ENCODE measurements around the gene LAMC3. TPM values are rescaled to one million over a fixed set of nuclear protein-coding genes. Genes with fewer than 3 reads are reported as not detected.

The LAMC3 gene
- under 1 TPM in 1 of 2 donors, not detected in 1; 0.29 TPM for total RNA-seq
- long read RNA-seq, donor 1: 0 reads
- long read RNA-seq, donor 2: 0 reads

GRCh38 chr9:131008909-131009618, at the start of gene LAMC3:
LAMC3 (plus strand) TSS chr9:131009174; CDS start chr9:131009215, 41 bp downstream.
- intact Hi-C loops (cut with DNase I): no loop called here
- DNase-seq (ENCODE audit: low spot score): no peak

DNA sequence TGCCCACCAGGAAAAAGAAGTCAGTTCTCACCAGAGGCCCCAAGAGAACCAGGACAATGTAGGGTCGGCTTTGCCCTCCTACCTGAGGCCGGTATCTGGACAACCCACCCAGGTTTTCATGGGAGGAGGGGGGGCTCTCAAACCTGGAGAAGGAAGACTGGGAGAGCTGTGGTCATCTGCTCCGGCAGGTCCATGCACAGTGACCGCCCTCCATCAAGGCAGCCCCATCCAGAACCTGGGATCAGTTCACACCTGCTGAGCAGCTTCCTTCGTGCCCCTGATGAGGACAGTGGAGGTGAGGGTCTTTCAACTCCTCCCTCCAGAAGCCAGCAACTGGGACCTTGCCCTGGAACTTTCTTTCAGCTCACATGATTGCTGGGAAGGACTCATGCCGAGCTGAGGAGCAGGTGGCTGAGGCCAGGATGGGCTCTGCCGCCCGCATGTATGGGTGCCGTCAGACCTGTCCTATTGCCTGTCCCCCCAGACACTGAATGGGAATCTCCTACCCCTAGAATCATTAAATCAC, 49.1 kb upstream of the LAMC3 start:
- intact Hi-C loops (cut with DNase I): no loop called here
- no peak for DNase-seq (ENCODE audit: low spot score)

GRCh38 chr9:130960522-130961378, 48.2 kb upstream of the LAMC3 start:
- DNase-seq (ENCODE audit: low spot score): no peak
- intact Hi-C loops (cut with DNase I): no loop called here

GRCh38 chr9:130961511-130962300, 47.3 kb upstream of the LAMC3 start:
- intact Hi-C loops (cut with DNase I): no loop called here

GRCh38 chr9:130962418-130963316, 46.3 kb upstream of the LAMC3 start:
- DNase-seq (ENCODE audit: low spot score): peak; percentile 93
- intact Hi-C loops (cut with DNase I): no loop called here

More at GRCh38 chr9:130961511-130962300, 47.3 kb upstream of the LAMC3 start:
- DNase-seq (ENCODE audit: low spot score): no peak

GRCh38 chr9:130963337-130963908, 45.6 kb upstream of the LAMC3 start:
- DNase-seq (ENCODE audit: low spot score): no peak
- intact Hi-C loops (cut with DNase I): no loop called here

DNA sequence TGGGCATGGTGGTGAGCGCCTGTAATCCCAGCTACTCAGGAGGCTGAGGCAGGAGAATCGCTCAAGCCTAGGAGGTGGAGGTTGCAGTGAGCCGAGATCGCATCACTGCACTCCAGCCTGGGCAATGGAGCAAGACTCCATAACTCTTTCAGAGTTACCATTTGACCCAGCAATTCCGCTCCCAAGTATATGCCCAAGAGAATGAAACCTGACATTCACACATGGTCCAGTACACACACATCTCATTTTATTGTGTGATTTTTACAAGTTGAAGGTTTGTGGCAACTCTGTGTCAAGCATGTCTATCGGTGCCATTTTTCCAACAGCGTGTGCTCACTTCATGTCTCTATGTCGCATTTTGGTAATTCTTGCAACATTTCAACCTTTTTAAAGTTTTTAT, 45.1 kb upstream of the LAMC3 start:
- intact Hi-C loops (cut with DNase I): no loop called here

GRCh38 chr9:130965680-130966079, 43.3 kb upstream of the LAMC3 start:
- intact Hi-C loops (cut with DNase I): no loop called here
- DNase-seq (ENCODE audit: low spot score): no peak

More for the DNA sequence above, 45.1 kb upstream of the LAMC3 start:
- DNase-seq (ENCODE audit: low spot score): no peak

DNA sequence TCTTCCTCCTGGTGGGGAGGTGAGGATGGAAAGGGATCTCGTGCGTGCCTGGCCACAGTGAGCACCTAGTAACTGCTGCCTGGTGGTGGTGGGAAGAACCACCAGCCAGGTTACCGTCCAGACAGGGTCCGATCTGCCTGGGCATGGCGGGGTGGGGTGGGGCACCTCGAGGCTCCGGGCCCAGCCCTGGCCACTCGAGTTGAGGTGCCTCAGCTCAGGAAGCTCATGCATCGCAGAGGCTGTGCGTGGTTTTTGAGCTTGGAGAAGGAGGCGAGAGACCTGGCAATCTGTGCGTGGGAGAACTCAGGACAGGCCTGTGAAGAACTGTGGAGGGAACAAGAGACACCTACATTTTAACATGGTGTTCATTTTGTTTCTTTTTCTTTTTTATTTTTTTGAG, 38.9 kb upstream of the LAMC3 start:
- no peak for DNase-seq (ENCODE audit: low spot score)
- intact Hi-C loops (cut with DNase I): no loop called here

DNA sequence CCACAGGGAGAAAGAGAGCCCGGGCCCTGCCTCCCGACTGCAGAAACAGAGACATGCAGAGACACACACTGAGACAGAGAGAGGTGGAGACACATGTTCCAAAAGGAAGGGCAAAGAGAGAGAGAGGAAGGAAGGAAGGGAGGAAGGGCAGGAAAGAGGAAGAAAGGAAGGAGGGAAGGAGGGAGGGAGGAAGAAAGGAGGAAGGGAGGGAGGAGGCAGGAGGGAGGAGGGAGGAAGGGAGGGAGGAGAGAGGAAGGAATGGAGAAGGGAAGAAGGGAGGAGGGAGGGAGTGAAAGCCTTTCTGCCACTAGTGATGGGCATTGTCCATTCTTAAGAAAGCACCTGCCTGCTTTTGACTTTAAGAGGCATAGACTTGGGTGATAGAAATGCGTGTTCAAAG, 38.1 kb upstream of the LAMC3 start:
- intact Hi-C loops (cut with DNase I): no loop called here
- DNase-seq (ENCODE audit: low spot score): no peak

DNA sequence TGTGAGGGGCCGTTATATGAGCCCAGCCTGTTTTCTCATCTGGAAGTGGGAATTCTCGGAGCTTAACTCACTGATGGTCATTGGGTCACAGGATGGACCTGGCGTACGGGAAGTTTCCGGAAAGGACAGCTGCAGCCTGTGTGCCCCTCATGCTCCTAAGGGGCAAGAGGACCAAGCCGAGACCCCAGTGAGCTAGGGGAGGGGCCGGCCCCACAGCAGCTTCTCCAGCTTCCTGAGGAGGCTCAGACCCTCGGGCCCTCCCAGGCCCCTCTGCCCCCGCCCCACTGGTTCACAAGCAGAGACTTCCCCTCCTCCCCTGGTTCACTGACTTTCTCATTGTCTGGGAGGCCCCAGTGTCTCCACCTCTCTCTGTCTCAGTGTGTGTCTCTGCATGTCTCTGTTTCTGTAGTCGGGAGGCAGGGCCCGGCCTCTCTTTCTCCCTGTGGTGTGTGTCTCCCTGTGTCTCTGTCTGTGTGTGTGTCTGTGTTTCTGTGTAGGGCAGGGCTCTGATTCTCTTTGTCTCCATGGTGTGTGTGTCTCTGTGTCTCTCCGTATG, 37.6 kb upstream of the LAMC3 start:
- no peak for DNase-seq (ENCODE audit: low spot score)
- intact Hi-C loops (cut with DNase I): no loop called here

GRCh38 chr9:130972277-130972956, 36.6 kb upstream of the LAMC3 start:
- no peak for DNase-seq (ENCODE audit: low spot score)
- intact Hi-C loops (cut with DNase I): no loop called here

GRCh38 chr9:130972957-130973685, 35.9 kb upstream of the LAMC3 start:
- no peak for DNase-seq (ENCODE audit: low spot score)
- intact Hi-C loops (cut with DNase I): no loop called here

DNA sequence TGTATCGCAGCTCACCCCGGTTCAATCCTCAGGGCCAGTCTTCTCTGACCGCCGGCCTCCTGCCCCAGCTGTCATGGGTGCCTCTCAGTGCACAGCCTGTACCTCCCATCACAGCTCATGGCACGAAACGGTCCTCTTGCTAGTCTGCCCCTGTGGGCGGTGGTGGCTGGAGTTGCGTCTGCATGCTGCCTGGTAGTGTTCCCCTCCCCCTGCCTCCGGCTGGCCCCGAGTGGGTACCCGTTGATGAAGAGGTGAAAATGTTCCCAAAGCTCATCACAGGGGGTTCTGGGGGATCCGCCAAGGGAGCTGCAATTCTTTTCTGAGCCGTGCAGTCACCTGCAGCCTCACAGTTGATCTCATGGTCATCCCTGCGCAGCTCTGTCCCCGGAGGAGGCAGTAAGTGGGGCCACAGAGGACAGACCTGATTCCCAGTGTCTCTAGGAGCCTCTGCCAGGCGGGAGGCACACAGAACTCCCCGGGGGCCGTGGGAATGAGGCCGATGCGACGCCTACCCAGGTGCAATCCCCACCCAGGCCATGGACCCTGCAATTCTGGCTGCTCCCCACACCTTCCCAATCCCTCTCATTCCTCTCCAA, 35.2 kb upstream of the LAMC3 start:
- DNase-seq (ENCODE audit: low spot score): no peak
- intact Hi-C loops (cut with DNase I): no loop called here

- DNase-seq (ENCODE audit: low spot score): no peak
- intact Hi-C loops (cut with DNase I): no loop called here
Observed at GRCh38 chr9:130974697-130975096, 34.3 kb upstream of the LAMC3 start.

DNA sequence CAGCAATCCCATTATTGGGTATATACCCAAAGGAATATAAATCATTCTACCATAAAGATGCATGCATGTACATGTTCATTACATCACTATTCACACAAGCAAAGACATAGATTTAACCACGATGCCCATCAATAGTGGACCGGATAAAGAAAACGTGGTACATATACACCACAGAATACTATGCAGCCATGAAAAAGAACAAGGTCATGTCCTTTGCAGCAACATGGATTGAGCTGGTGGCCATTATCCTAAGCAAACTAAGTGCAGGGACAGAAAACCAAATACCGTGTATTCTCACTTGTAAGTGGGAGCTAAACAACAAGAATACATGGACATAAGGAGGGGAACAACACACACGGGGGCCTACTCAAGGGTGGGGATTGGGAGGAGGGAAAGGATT, 33.8 kb upstream of the LAMC3 start:
- no peak for DNase-seq (ENCODE audit: low spot score)
- intact Hi-C loops (cut with DNase I): no loop called here
